Fibroblast of peridontal ligament (primary cell): ENCODE data around the gene JAGN1.
"Not testable (repeated sequence)": the region's sequence is repeated elsewhere in the genome, so short reads cannot be mapped to it uniquely, and the experiment has no call there.

Experiments
- DNase-seq: peaks from one replicate; pipeline ENCODE4 v3.0.0-alpha.2; 2010; ENCODE audit errors: extremely low read depth

Gene JAGN1

DNA sequence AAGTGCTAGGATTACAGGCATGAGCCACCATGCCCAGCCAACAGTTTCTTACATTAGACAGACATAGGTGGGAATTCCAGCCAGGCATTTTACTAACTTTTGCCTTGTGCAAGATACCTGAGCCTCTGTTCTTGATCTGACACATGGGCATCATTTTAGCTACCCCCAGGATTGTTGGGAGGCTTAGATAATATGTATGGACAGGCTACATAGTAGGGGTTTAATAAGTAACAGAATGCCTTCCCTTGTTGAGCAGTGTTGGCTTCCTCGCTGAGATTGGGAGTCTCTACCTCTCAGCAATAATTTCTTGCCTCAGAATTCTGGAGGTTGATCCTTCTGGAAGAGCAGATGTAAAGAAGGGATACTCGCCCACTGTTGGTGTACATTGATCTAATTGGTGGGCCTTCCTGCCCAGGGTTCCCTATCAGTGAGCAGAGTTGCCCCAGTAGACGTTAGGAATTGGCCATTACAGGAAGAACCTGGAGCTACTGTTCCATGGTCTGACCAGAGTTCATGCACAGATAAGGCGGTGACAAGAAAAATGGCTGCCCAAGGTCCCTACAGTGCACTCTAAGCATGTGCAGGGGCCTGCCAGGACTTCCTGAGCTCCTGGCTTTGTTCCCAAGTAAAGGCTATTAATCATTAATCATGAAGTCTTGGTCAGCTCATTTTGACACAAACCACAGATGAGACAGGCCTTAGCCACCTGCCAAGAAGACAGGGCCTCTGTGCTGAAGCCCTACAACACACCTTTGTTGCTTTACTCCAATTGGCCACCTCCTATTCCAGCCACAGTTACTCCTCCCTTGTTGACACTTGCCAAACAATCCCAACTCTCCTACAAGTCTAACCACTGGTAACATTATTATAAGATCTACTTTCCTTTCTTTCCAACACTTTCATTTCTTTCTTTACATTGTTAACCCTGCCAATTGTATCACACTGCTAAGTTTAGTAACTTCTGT, 7.3 kb downstream of the JAGN1 start:
- no peak for DNase-seq

- no peak for DNase-seq
Observed at GRCh38 chr3:9898467-9899241, 8.2 kb downstream of the JAGN1 start.

GRCh38 chr3:9899289-9899791, 8.9 kb downstream of the JAGN1 start:
- no peak for DNase-seq

GRCh38 chr3:9900965-9901415, 10.6 kb downstream of the JAGN1 start:
- not testable (repeated sequence) for DNase-seq

GRCh38 chr3:9901967-9902366, 11.6 kb downstream of the JAGN1 start:
- no peak for DNase-seq

DNA sequence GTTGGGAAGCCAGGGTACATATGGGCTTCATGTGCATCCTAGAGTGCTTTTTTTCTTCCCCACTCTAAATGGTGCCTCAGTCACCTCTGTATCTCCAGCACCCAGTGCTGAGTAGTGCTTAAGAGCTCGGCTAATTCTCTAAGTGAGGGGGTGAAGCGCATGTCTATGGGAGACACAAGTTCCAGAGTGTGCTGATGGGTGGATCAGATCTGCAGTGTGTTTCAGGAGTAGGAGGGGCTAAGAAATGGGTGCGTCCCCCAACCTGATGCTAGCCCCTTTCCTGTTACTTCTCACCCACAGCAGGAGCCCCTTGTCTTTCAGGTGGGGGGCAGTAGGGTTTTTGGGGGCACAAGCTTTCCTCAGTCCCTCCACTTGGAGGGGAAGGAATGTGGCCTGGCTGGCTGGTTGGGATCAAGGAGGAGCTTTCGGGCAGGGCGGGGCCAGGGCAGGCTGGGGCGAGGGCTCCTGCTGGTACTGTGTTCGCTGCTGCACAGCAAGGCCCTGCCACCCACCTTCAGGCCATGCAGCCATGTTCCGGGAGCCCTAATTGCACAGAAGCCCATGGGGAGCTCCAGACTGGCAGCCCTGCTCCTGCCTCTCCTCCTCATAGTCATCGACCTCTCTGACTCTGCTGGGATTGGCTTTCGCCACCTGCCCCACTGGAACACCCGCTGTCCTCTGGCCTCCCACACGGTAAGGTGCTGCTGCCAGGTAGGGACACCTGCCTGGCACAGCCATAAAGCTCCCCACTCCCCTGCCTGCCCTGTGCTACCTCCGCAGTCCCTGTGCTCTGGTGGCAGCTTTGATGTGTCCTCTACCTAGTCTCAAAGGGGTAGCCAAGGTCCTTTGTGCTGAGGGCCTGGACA, 12.2 kb downstream of the JAGN1 start, which contains the start of gene IL17RE:
Gene IL17RE, plus strand, starts transcription at position 477 of the 866 bp plus-strand sequence. Its CDS starts 85 bp downstream, at position 562.
- DNase-seq: no peak

GRCh38 chr3:9903238-9903624, 12.8 kb downstream of the JAGN1 start:
- no peak for DNase-seq

DNA sequence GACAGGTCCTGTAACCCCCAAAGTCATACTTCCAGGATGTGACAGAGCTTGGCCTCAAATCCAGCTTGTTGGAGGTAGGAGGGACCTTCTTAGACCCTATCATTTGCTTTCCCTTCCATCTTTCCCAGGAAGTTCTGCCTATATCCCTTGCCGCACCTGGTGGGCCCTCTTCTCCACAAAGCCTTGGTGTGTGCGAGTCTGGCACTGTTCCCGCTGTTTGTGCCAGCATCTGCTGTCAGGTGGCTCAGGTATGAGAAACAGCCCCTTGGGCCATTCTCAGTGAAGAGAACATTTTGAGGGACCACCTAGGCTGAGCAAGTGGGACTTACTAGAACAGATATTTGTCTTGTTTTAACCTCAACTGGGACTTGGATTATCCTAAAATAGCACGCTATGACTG, 13.5 kb downstream of the JAGN1 start:
- no peak for DNase-seq

- DNase-seq: no peak
Observed at GRCh38 chr3:9906480-9906879, 16.1 kb downstream of the JAGN1 start.

DNA sequence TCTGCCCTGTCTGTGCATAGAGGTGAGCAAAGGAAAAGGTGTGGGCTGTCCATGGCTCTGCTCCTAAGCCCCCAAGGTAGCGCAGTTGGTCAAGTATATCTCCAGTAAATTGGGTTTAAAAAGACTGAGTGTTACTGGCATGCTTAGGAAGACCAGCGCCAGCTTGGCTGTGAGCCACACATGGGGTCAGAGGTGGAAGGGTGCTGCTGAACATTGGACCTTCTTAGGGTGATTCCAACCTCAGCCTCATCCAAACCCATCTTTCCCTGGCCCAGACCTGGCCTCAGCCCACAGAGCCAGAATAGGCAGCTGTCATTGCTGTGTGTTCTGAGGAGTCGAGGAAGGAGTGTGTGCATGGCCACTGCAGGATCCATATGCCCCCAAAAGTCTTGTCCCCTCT, 17.9 kb downstream of the JAGN1 start:
- DNase-seq: no peak

DNA sequence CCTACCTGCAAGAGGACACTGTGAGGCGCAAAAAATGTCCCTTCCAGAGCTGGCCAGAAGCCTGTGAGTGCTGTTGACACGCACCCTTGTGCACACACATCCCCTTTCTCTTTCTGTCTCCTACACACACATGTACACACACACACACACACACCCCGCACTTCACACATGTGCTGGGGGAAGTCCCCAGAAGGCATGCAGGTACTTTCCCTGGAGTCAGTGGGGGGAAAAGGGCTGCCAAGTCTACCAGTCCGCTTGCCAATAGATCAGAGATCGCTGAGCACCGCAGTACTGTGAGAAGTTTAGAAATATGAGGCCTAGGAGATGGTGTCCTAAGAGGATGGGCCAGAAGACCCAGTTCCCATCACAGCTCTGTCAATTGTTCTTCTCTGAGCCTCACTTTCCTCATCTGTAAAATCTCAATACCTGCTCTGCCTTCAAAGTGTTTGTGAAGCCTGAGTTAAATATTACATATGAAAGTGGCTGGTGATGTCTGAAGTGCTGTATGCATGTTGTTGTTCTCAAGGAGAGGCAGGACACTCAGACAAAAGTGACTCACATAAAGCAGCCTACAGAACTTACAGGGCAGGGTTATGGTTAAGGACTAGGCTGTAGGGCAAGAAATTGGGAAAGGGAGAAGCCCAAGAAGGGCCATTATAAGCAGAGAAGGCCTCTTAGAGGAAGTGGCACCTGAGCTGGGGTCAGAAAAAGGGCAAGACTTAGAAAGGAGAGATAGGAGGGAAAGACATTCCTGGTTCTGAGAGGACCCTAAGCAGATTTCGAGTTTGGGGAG, 19.0 kb downstream of the JAGN1 start:
- no peak for DNase-seq

DNA sequence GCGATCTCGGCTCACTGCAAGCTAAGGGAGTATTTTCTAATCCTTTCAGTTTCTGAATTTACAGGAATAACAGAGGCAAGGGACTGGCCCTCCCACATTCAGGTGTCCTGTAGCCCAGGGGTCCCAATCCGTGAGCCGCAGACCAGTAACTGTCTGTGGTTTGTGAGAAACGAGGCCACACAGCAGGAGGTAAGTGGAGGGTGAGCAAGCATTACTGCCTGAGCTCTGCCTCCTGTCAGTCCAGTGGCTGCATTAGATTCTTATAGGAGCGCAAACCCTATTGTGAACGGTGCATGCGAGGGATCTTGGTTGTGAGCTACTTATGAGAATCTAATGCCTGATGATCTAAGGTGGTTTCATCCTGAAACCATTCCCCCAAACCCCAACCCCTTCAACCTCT, 21.5 kb downstream of the JAGN1 start:
- DNase-seq: no peak

GRCh38 chr3:9912294-9912935, 22.0 kb downstream of the JAGN1 start:
- peak; percentile 55 for DNase-seq

DNA sequence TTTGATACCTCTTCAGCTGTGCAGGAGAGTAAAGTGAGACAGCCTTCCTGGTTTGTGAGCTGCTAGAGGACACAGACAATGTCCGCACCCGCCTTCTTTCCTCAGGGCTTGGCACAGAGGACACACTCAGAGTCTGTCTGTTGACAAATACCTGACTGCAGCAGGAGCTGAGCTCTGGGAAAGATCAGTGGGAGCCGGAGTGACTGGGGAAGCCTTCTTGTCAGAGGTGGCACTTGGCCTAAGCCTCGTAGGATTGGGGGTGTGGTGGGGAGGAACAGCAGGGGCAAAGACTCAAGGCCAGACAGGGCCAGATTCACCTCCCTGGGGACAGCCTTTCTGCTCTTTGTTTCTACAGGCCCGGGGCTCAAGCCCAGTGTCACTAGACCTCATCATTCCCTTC, 23.2 kb downstream of the JAGN1 start:
- no peak for DNase-seq

DNA sequence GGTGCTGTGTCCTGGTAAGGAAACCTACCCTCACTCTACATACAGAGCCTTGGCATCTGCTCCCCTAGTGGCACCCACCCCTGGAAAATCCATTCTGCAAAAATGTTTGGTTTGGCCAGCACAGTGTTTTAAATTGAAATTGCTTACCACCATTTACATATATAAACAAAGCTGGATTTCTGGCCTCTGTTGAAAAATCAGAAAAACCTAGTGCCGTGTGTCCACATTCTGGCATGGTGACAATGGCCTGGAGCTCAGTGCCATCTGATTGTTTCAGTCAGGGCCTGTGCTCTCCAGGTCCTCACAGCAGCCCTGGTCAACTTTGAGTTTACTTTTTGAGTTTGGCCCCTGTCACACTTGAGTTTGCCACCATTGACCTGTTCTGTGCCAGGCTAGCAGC, 23.6 kb downstream of the JAGN1 start:
- DNase-seq: peak; percentile 52

DNA sequence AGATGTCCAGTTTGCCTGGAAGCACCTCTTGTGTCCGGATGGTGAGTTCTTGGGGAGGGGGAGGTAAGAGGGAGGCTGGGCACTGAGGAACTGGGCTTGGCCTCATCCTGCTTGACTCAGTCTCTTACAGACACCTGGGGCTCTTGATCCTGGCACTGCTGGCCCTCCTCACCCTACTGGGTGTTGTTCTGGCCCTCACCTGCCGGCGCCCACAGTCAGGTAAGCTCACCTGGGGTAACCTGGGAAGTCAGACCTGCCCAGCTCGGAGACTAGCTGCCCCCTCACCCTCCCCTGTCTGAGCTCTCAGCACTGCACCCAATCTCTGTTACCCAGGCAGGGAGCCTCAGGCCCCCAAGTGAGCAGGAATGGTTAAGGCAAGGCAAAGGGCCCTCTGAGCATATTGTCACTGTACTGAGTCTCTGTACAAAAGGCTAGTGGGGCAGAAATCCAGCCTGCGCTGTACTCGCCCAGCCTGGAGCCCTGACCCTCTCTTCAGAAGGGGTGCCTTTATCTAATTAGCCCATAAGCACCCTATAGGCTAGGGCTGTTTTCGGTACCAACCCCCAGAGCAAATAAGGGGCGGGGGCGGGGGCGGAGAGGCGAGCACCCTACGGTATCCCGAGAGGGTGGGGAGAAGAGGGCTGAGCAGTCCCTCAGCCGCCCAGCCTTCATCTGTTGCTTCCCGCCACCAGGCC, 24.3 kb downstream of the JAGN1 start:
- DNase-seq: no peak

DNA sequence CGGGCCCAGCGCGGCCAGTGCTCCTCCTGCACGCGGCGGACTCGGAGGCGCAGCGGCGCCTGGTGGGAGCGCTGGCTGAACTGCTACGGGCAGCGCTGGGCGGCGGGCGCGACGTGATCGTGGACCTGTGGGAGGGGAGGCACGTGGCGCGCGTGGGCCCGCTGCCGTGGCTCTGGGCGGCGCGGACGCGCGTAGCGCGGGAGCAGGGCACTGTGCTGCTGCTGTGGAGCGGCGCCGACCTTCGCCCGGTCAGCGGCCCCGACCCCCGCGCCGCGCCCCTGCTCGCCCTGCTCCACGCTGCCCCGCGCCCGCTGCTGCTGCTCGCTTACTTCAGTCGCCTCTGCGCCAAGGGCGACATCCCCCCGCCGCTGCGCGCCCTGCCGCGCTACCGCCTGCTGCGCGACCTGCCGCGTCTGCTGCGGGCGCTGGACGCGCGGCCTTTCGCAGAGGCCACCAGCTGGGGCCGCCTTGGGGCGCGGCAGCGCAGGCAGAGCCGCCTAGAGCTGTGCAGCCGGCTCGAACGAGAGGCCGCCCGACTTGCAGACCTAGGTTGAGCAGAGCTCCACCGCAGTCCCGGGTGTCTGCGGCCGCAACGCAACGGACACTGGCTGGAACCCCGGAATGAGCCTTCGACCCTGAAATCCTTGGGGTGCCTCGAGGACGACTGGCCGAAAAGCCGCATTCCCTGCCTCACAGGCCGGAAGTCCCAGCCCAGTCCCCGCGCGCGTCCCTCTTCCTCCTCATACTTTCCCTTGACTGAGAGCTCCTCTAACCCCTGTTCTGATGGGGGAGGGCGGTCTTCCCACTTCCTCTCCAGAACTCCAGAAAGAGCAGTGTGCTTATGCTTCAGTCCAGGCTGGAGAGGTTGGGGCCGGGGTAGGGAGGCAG, 25.1 kb downstream of the JAGN1 start:
- peak; percentile 42 for DNase-seq

DNA sequence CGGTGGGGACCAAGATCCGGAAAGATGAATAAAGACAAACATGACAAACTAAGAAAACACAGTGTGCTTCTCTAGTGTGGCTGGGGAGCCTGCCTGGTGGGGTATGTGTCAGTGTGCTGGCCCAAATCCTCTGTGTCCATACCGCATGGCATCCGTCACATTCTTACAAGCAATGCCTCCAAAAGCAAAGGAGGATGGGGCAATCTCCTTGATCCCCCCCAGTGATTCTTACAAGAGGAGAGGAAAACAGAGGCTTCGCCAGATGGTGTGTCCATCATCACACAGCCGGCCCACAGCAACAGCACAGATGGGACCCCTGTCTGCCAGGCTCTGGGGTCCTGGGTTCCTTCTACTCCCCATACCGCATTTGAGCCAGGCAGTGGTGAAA, 25.9 kb downstream of the JAGN1 start:
- peak; percentile 52 for DNase-seq
